Stomach (tissue), 9 donors: Measurements from ENCODE around the gene MRAP2. TPM values are rescaled to one million over a fixed set of nuclear protein-coding genes. Genes with fewer than 3 reads are reported as not detected.

Source experiments
- DNase-seq, 2 donors: peaks; one replicate each; pipeline versions ENCODE4 v3.0.0 to v3.0.0-alpha.2; 2013 to 2019
- H3K27ac ChIP-seq, 5 donors: fragments of 200-600 bp in 4 of 5; sonication (generic) in 4 of 5; one replicate each; pipeline ENCODE4 v1.5.1; 2013 to 2019; ENCODE audit warnings: mild to moderate bottlenecking in 1 of 5, moderate library complexity in 1 of 5
- H3K27me3 ChIP-seq, 3 donors: fragments of 200-600 bp; sonication (generic); one replicate each; pipeline ENCODE4 v1.5.1; 2017 to 2019; ENCODE audit warnings: mixed run types in 1 of 3
- H3K36me3 ChIP-seq, 4 donors: fragments of 200-600 bp; sonication (generic); 1 replicate in 3 of 4; 2 replicates in 1 of 4; pipeline ENCODE4 v1.5.1; 2016 to 2019
- H3K4me1 ChIP-seq, 4 donors: fragments of 200-600 bp; sonication (generic); one replicate each; pipeline ENCODE4 v1.5.1; 2016 to 2019
- H3K4me3 ChIP-seq, 4 donors: fragments of 200-600 bp; sonication (generic) in 3 of 4; one replicate each; pipeline ENCODE4 v1.5.1; 2016 to 2019; ENCODE audit warnings: mild to moderate bottlenecking in 1 of 4
- H3K9me3 ChIP-seq, 4 donors: fragments of 200-600 bp; sonication (generic); one replicate each; pipeline ENCODE4 v1.5.1; 2016 to 2019
- CTCF ChIP-seq, 7 experiments: fragments of 450-650 bp in 4 of 7; fragments of 200-600 bp in 3 of 7; sonication (generic) in 3 of 7; IDR thresholded peaks; one replicate each; pipeline ENCODE4 v1.5.1; 2016 to 2019; ENCODE audit warnings: antibody characterized with exemption in 7 of 7, control low read depth in 2 of 7, mild to moderate bottlenecking in 1 of 7
- EP300 ChIP-seq: sonication (generic); formaldehyde crosslinking; IDR thresholded peaks from one replicate; pipeline ENCODE4 v1.6.1; 2017; ENCODE audit warnings: antibody characterized with exemption
- POLR2A ChIP-seq, 4 donors: fragments of 450-650 bp; IDR thresholded peaks; one replicate each; pipeline ENCODE4 v1.6.1; 2016; ENCODE audit warnings: antibody characterized with exemption in 4 of 4, control low read depth in 2 of 4, mild to moderate bottlenecking in 1 of 4, moderate library complexity in 1 of 4
- POLR2AphosphoS5 ChIP-seq, 3 donors: sonication (generic); formaldehyde crosslinking; IDR thresholded peaks; one replicate each; pipeline ENCODE4 v1.6.1; 2016; ENCODE audit warnings: antibody characterized with exemption in 3 of 3
- WGBS, 5 donors: extraction: QIAGEN DNeasy Blood & Tissue Kit in 3 of 5; methylation state at CpG; one replicate each; pipeline versions ENCODE4 v1.1.5 to v1.1.7; 2013 to 2018; 5-methylcytosine and 5-hydroxymethylcytosine counted together
- intact Hi-C: fragments of 100-400 bp; cut with DNase I; formaldehyde crosslinking; loops from one replicate; pipeline ENCODE4 v1.15.1; 2023; ENCODE audit warnings: low total_unique reads
- polyA plus RNA-seq, 3 donors: library from polyadenylated mRNA; stranded (reverse); fragments of 200-250 nt; gene quantifications; one replicate each; pipeline ENCODE4 v1.2.3, GENCODE V29; 2013
- total RNA-seq, 5 donors: library from RNA; depleted of rRNA; stranded (reverse); fragments of >200 nt; gene quantifications; one replicate each; pipeline versions ENCODE4 v1.1.0 to v1.2.3, GENCODE V29; 2014 to 2016
- donor health status: healthy with polysubstance abuse.
- donor health status: Bipolar disorder and iron deficiency.
- donor health status: healthy.

Gene MRAP2
- total and polyA plus RNA-seq, 8 donors = 1.3 to 20.2 (median 4.1) TPM

DNA sequence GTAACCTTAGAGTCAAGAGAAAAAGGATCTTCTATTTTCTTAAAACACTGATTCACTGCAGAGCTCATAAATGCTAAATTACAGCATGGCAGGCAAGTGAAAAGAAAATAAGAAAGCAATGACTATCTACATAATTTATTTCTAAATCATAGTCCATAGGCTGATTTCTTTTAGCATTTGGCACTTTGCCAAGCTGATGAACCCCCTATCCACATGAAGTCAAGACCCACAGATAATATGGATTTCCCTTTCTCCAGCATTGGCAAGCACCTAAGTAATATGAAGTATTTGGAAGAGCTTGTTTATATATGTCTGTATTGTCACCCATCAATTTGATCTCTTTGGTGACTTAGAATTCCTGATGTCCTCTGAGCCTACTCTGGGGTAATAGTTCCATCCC, 47.9 kb upstream of the MRAP2 start:
- TF ChIP-seq EP300 (no peak), POLR2A (IDR thresholded peaks at IDR 0.05) (no peak), CTCF (IDR thresholded peaks at IDR 0.05) (no peak), POLR2AphosphoS5 (IDR thresholded peaks at IDR 0.05) (no peak)
- Histone ChIP-seq H3K4me3 (no peak overlapping the region), H3K27ac (no peak overlapping the region), H3K9me3 (peaks cover 0 to 4% (median 0%) of the 10 kb centered on the region in 4 donors), H3K27me3 (no peaks in the 10 kb centered on the region), H3K36me3 (peaks cover 0 to 24% (median 8%) of the 10 kb centered on the region in 4 donors), H3K4me1 (no peaks in the 10 kb centered on the region)
- intact Hi-C loops = no loop called here
- no peak for DNase-seq

- no peak overlapping the region for H3K4me3 ChIP-seq
- H3K36me3 ChIP-seq = no peaks in the 10 kb centered on the region
- no peaks in the 10 kb centered on the region for H3K27me3 ChIP-seq
- H3K27ac ChIP-seq = no peak overlapping the region
- no peak for DNase-seq
- intact Hi-C loops = no loop called here
- TF ChIP-seq POLR2A (IDR thresholded peaks at IDR 0.05) (no peak), CTCF (IDR thresholded peaks at IDR 0.05) (no peak), POLR2AphosphoS5 (IDR thresholded peaks at IDR 0.05) (no peak), EP300 (no peak)
- H3K9me3 ChIP-seq = peaks cover 0 to 11% (median 3%) of the 10 kb centered on the region in 4 donors
- no peaks in the 10 kb centered on the region for H3K4me1 ChIP-seq
Observed at GRCh38 chr6:83998021-83998584, 35.5 kb upstream of the MRAP2 start.

DNA sequence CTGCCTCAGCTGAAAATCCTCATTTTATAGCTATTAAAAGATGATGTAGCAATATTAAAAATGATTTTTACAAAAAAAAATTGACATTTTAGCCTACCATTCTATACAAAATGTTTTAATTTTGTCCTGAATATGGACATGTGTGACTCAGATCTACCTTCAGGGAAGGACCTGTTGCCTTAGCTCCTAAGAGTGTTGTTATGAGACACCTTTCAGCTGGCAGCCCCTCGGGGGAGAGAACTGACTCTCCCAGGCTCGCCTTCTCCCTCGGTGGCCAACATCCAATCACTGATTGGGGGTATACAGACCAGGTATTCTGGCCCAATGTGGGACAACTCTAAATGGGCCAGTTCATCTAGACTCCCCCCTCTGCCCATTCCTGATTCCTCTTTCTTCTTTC, 32.5 kb upstream of the MRAP2 start:
- Histone ChIP-seq H3K4me1 (no peaks in the 10 kb centered on the region), H3K27me3 (no peaks in the 10 kb centered on the region), H3K27ac (no peak overlapping the region), H3K36me3 (no peaks in the 10 kb centered on the region), H3K4me3 (no peak overlapping the region), H3K9me3 (peaks cover 0 to 3% (median 0%) of the 10 kb centered on the region in 4 donors)
- no peak for TF ChIP-seq EP300
- TF ChIP-seq CTCF (IDR thresholded peaks at IDR 0.05) = no peak
- no peak for TF ChIP-seq POLR2A (IDR thresholded peaks at IDR 0.05)
- TF ChIP-seq POLR2AphosphoS5 (IDR thresholded peaks at IDR 0.05) = no peak
- WGBS, 5 donors = 80 to 93% (median 90%) methylated on average over 3 of the region's 3 CpGs
- no peak for DNase-seq
- intact Hi-C loops = no loop called here

DNA sequence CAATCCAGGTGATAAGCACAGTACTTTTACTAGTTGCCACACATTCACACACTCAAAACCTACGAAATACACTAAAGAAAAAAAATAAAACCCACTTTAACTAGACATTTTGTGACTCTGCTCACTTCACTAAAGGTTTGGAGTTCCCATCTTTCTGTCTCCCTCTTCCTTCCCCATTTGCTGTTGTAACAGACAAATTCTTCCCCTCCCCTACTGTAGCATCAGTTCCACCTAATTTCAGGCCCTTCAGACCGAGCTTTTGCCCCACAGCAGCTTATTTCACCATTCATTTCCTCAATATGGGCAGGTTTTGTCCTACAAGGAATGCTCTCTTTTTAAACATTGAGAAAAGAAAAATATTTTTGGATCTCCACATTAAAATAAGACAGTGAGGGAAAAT, 31.3 kb upstream of the MRAP2 start:
- 57 to 81% (median 66%) methylated on average over 2 of the region's 2 CpGs for WGBS, 5 donors
- Histone ChIP-seq H3K36me3 (no peaks in the 10 kb centered on the region), H3K27me3 (no peaks in the 10 kb centered on the region), H3K9me3 (no peaks in the 10 kb centered on the region), H3K4me1 (no peaks in the 10 kb centered on the region), H3K27ac (no peak overlapping the region), H3K4me3 (no peak overlapping the region)
- DNase-seq = no peak
- TF ChIP-seq POLR2A (IDR thresholded peaks at IDR 0.05) = no peak
- TF ChIP-seq CTCF (IDR thresholded peaks at IDR 0.05) = no peak
- TF ChIP-seq POLR2AphosphoS5 (IDR thresholded peaks at IDR 0.05) = no peak
- no peak for TF ChIP-seq EP300
- intact Hi-C loops = no loop called here
